K562 (cell line): ENCODE results near the gene ANKRD16. TPM values are rescaled to one million over a fixed set of nuclear protein-coding genes. Genes with fewer than 3 reads are reported as not detected.
A peak's percentile ranks its signal among the peaks of the same experiment; 100 is the strongest.

ENCODE experiments used
- ATAC-seq: fragments of 200-7000 bp; cut with Tn5 transposase; 3 replicates; pipeline ENCODE4 v1.9.1; 2020; ENCODE audit warnings: moderate library complexity
- BruUV-seq: library from RNA; stranded (reverse); fragments of 400-500 nt; replicated peaks from 2 replicates; lab custom pipeline; 2021; lab: Mats Ljungman, UMichigan
- CTCF ChIA-PET: fragments of 300-600 bp; formaldehyde crosslinking; extraction: SDS; loops from one replicate; lab custom pipeline; 2021; ENCODE audit warnings: low intra/inter-chr PET ratio; lab: Yijun Ruan, JAX
- POLR2A ChIA-PET: fragments of 300-600, 350-650 bp; sonication (Branson Sonifier 250); formaldehyde crosslinking; extraction: SDS; loops from one replicate; lab custom pipeline; 2021; ENCODE audit warnings: antibody characterized with exemption, inconsistent platforms; lab: Yijun Ruan, JAX
- DNase-seq, 4 experiments: peaks; one replicate each; pipeline versions ENCODE4 v3.0.0 to v3.0.0-alpha.2; 2011 to 2018; ENCODE audit warnings: low spot score in 3 of 4, mixed read lengths in 3 of 4; ENCODE audit errors: extremely low read depth in 1 of 4
- FAIRE-seq: peaks from 2 replicates; lab custom pipeline; 2011; peaks lifted over from hg19 to GRCh38; lab: Jason Lieb, UNC
- H2AFZ ChIP-seq: 2 replicates; pipeline ENCODE4 v1.6.0; 2011; ENCODE audit warnings: low read depth, low read length, control low read depth, inconsistent platforms
- H3K27ac ChIP-seq: fragments of 200-600 bp; 3 replicates; pipeline ENCODE4 v1.8.0; 2011; ENCODE audit warnings: low read depth, mild to moderate bottlenecking, control low read depth, inconsistent platforms, low read length, moderate library complexity, mixed read lengths; ENCODE audit errors: extremely low read depth
- H3K27me3 ChIP-seq, 2 experiments: fragments of 300-600 bp in 1 of 2; 2 replicates in 1 of 2; 3 replicates in 1 of 2; pipeline versions ENCODE4 v1.6.0 to v1.8.0; 2011; ENCODE audit warnings: inconsistent platforms in 2 of 2, low read length in 2 of 2, mild to moderate bottlenecking in 1 of 2, mixed read lengths in 1 of 2, moderate library complexity in 1 of 2; ENCODE audit not compliant: control insufficient read depth in 2 of 2, insufficient read depth in 2 of 2
- H3K36me3 ChIP-seq: fragments of 300-600 bp; 3 replicates; pipeline ENCODE4 v1.8.0; 2011; ENCODE audit warnings: mild to moderate bottlenecking, low read length, inconsistent platforms; ENCODE audit not compliant: control insufficient read depth, insufficient read depth
- H3K4me1 ChIP-seq, 2 experiments: fragments of 200-600 bp in 1 of 2; replicated peaks in 1 of 2; 2 replicates in 1 of 2; 3 replicates in 1 of 2; pipeline versions ENCODE4 v1.5.1 to v1.8.0; 2011; ENCODE audit warnings: inconsistent platforms in 2 of 2, low read length in 2 of 2, mild to moderate bottlenecking in 1 of 2, mixed read lengths in 1 of 2, moderate library complexity in 1 of 2; ENCODE audit not compliant: control insufficient read depth in 2 of 2, insufficient read depth in 2 of 2
- H3K4me2 ChIP-seq: 2 replicates; pipeline ENCODE4 v1.6.1; 2011; ENCODE audit warnings: low read length, control low read depth, inconsistent platforms, mixed read lengths; ENCODE audit not compliant: insufficient read depth
- H3K4me3 ChIP-seq: fragments of 200-600 bp; sonication (generic), shearing (Covaris generic); 2 replicates; pipeline ENCODE4 v1.5.1; 2016; ENCODE audit warnings: control low read depth, inconsistent platforms
- H3K79me2 ChIP-seq: fragments of 200-600 bp; 3 replicates; pipeline ENCODE4 v1.8.0; 2011; ENCODE audit warnings: low read length, inconsistent platforms; ENCODE audit not compliant: control insufficient read depth, insufficient read depth
- H3K9ac ChIP-seq, 2 experiments: 2 replicates each; pipeline versions ENCODE4 v1.6.0 to v1.6.1; 2011; ENCODE audit warnings: low read depth in 2 of 2, low read length in 2 of 2, control low read depth in 1 of 2, inconsistent platforms in 1 of 2, mild to moderate bottlenecking in 1 of 2, mixed read lengths in 1 of 2; ENCODE audit not compliant: insufficient read depth in 1 of 2
- H3K9me1 ChIP-seq: one replicate; pipeline ENCODE4 v1.6.0; 2011; ENCODE audit warnings: inconsistent platforms, mild to moderate bottlenecking, low read length, moderate library complexity; ENCODE audit not compliant: control insufficient read depth, insufficient read depth
- H3K9me3 ChIP-seq: replicated peaks from 2 replicates; pipeline ENCODE4 v1.5.1; 2011; ENCODE audit warnings: low read depth, low read length, inconsistent platforms; ENCODE audit not compliant: control insufficient read depth, insufficient read depth
- H4K20me1 ChIP-seq: replicated peaks from 2 replicates; pipeline ENCODE4 v1.6.1; 2011; ENCODE audit warnings: low read length, inconsistent platforms, mixed read lengths; ENCODE audit not compliant: control insufficient read depth, insufficient read depth
- EZH2 ChIP-seq: IDR thresholded peaks from 2 replicates; pipeline ENCODE4 v1.6.1; 2012; ENCODE audit warnings: low read depth, mild to moderate bottlenecking, inconsistent platforms, low read length, borderline replicate concordance
- HMG20A ChIP-seq: fragments of 450-650 bp; formaldehyde crosslinking; conservative IDR thresholded peaks from 2 replicates; pipeline ENCODE4 v1.4.0; 2020; ENCODE audit warnings: mild to moderate bottlenecking, mixed read lengths
- POLR3G ChIP-seq: IDR thresholded peaks from 2 replicates; pipeline ENCODE4 v1.6.1; 2011; ENCODE audit not compliant: insufficient read length, insufficient replicate concordance; ENCODE audit errors: extremely low read depth
- RHOXF2B ChIP-seq: fragments of 250-450 bp; sonication (Bioruptor Pico); conservative IDR thresholded peaks from 2 replicates; pipeline ENCODE4 v1.5.1; 2021
- TRIM24 ChIP-seq, 2 experiments: fragments of 450-650 bp; IDR thresholded peaks; 2 replicates each; pipeline ENCODE4 v1.6.1; 2016
- ZNF23 ChIP-seq: fragments of 250-450 bp; sonication (Bioruptor Pico); IDR thresholded peaks from 2 replicates; pipeline ENCODE4 v1.4.0; 2020; ENCODE audit warnings: mild to moderate bottlenecking
- WGBS: fragments of 100-300 bp; shearing (Covaris generic); methylation state at CpG from one replicate; pipeline ENCODE4 v1.1.6; 2016; ENCODE audit warnings: low coverage, mixed read lengths; ENCODE audit not compliant: insufficient coverage; ENCODE audit errors: missing lambda C conversion rate; 5-methylcytosine and 5-hydroxymethylcytosine counted together
- in situ Hi-C: fragments of 300-500 bp; cut with MboI; formaldehyde crosslinking; loops from 4 replicates; pipeline ENCODE4 v1.15.0; 2018; ENCODE audit warnings: inconsistent platforms, mixed read lengths
- intact Hi-C: fragments of 100-400 bp; cut with micrococcal nuclease; formaldehyde crosslinking; loops from 2 replicates; pipeline ENCODE4 v1.14.2; 2022
- polyA plus RNA-seq, 8 experiments: library from polyadenylated mRNA; depleted of rRNA in 4 of 8; stranded (reverse) in 5 of 8; unstranded in 3 of 8; fragments of >200 nt; fragmentation: Nextera tagmentation in 2 of 8; fragmentation: Illumina TruSeq in 1 of 8; extraction: Ambion mirVana in 2 of 8; extraction: Trizol in 1 of 8; gene quantifications; 2 replicates each; pipeline versions ENCODE4 v1.2.1 to v1.2.3, GENCODE V29; 2011 to 2014; ENCODE audit warnings: inconsistent platforms in 1 of 8, missing spikeins in 1 of 8
- total RNA-seq, 7 experiments: library from RNA; depleted of rRNA in 6 of 7; stranded (reverse); fragments of >200 nt in 6 of 7; fragmentation: Illumina TruSeq in 2 of 7; extraction: Trizol in 2 of 7; gene quantifications; 2 replicates each; pipeline versions ENCODE4 v1.2.1 to v1.2.3, GENCODE V29; 2011 to 2021; ENCODE audit warnings: low replicate concordance in 1 of 7
- TF ChIP-seq, protein P1 (sequence below): fragments of 450-650 bp; formaldehyde crosslinking; IDR thresholded peaks from 2 replicates; pipeline ENCODE4 v1.4.0; 2020; ENCODE audit warnings: mild to moderate bottlenecking, moderate library complexity
- TF ChIP-seq, protein P2 (sequence below), 2 experiments: fragments of 450-650 bp in 1 of 2; sonication (generic) in 1 of 2; formaldehyde crosslinking in 1 of 2; IDR thresholded peaks; 2 replicates each; pipeline versions ENCODE4 v1.7.1 to v1.9.0; 2016 to 2022; ENCODE audit warnings: inconsistent platforms in 1 of 2, mild to moderate bottlenecking in 1 of 2, missing genetic modification reagents in 1 of 2
- TF ChIP-seq, protein P3 (sequence below): fragments of 450-650 bp; IDR thresholded peaks from 2 replicates; pipeline ENCODE4 v1.6.1; 2016; ENCODE audit warnings: mild to moderate bottlenecking

ANKRD16 gene
- total and polyA plus RNA-seq, 9 of the 15 experiments (the other 6 are each of a cell fraction or from before 2014, with no cell fraction given) = 1.5 to 16.0 (median 9.5) TPM

DNA sequence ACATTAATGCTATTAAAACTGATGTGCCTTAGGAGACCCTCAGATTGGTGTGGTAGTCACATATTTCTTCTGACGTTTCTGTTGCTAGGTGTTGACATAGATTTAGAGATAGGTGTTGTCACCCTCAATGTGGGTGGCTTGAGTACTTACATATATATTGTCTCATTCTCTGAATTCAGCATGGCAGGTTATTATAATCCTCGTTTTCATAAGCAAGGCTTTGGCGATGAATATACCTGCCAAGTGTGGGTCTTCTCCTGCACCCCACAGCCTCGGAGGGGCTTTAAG lies 7.3 kb upstream of the ANKRD16 start:
- ChIA-PET CTCF (no interaction called here), POLR2A (interaction anchor here (1.3 kb wide), 2 partner anchors 84 to 227 kb away, joined by 3 to 4 read pairs; partner anchors contain the start of gene GDI2)
- Histone ChIP-seq H3K4me2 (peak overlapping the region; percentile 70), H3K4me3 (peak overlapping the region; percentile 9; the same call in 1 of the 2 replicates), H3K9me1 (peaks cover 3% of the 10 kb centered on the region), H2AFZ (no peak overlapping the region), H3K27ac (peak overlapping the region; percentile 82), H3K27me3 (no peaks in the 10 kb centered on the region), H3K4me1 (peaks cover 44 to 64% of the 10 kb centered on the region in 2 experiments), H3K36me3 (peaks cover 69% of the 10 kb centered on the region), H3K9me3 (peaks cover 3% of the 10 kb centered on the region; the same call in 1 of the 2 replicates), H3K79me2 (peaks cover 94% of the 10 kb centered on the region), H4K20me1 (peaks cover 15% of the 10 kb centered on the region; the same call in 1 of the 2 replicates), H3K9ac (peak overlapping the region; percentile 22 to 69; a peak in 2 of 4 replicates)
- 14% methylated on average over 4 of the region's 4 CpGs for WGBS
- intact Hi-C loops (no loop called here), in situ Hi-C loops (no loop called here)
- ATAC-seq (peak; percentile 9), DNase-seq (peak in 1 of 4 experiments; percentile 16), FAIRE-seq (no peak)
- BruUV-seq = no TSS peak
- no peak for TF ChIP-seq RHOXF2B
- TF ChIP-seq HMG20A (CRISPR knock-in tag) = no peak
- TF ChIP-seq, protein P1, sequence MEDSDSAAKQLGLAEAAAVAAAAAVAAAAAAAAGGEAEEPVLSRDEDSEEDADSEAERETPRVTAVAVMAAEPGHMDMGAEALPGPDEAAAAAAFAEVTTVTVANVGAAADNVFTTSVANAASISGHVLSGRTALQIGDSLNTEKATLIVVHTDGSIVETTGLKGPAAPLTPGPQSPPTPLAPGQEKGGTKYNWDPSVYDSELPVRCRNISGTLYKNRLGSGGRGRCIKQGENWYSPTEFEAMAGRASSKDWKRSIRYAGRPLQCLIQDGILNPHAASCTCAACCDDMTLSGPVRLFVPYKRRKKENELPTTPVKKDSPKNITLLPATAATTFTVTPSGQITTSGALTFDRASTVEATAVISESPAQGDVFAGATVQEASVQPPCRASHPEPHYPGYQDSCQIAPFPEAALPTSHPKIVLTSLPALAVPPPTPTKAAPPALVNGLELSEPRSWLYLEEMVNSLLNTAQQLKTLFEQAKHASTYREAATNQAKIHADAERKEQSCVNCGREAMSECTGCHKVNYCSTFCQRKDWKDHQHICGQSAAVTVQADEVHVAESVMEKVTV (CRISPR knock-in tag) = no peak
- TF ChIP-seq, protein P2, sequence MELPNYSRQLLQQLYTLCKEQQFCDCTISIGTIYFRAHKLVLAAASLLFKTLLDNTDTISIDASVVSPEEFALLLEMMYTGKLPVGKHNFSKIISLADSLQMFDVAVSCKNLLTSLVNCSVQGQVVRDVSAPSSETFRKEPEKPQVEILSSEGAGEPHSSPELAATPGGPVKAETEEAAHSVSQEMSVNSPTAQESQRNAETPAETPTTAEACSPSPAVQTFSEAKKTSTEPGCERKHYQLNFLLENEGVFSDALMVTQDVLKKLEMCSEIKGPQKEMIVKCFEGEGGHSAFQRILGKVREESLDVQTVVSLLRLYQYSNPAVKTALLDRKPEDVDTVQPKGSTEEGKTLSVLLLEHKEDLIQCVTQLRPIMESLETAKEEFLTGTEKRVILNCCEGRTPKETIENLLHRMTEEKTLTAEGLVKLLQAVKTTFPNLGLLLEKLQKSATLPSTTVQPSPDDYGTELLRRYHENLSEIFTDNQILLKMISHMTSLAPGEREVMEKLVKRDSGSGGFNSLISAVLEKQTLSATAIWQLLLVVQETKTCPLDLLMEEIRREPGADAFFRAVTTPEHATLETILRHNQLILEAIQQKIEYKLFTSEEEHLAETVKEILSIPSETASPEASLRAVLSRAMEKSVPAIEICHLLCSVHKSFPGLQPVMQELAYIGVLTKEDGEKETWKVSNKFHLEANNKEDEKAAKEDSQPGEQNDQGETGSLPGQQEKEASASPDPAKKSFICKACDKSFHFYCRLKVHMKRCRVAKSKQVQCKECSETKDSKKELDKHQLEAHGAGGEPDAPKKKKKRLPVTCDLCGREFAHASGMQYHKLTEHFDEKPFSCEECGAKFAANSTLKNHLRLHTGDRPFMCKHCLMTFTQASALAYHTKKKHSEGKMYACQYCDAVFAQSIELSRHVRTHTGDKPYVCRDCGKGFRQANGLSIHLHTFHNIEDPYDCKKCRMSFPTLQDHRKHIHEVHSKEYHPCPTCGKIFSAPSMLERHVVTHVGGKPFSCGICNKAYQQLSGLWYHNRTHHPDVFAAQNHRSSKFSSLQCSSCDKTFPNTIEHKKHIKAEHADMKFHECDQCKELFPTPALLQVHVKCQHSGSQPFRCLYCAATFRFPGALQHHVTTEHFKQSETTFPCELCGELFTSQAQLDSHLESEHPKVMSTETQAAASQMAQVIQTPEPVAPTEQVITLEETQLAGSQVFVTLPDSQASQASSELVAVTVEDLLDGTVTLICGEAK (IDR thresholded peaks at IDR 0.05) = peak; percentile 28
- TF ChIP-seq, protein P2 (CRISPR knock-in tag; IDR thresholded peaks at IDR 0.05) = no peak
- no peak for TF ChIP-seq TRIM24 (IDR thresholded peaks at IDR 0.05)
- TF ChIP-seq POLR3G = no peak
- TF ChIP-seq, protein P3, sequence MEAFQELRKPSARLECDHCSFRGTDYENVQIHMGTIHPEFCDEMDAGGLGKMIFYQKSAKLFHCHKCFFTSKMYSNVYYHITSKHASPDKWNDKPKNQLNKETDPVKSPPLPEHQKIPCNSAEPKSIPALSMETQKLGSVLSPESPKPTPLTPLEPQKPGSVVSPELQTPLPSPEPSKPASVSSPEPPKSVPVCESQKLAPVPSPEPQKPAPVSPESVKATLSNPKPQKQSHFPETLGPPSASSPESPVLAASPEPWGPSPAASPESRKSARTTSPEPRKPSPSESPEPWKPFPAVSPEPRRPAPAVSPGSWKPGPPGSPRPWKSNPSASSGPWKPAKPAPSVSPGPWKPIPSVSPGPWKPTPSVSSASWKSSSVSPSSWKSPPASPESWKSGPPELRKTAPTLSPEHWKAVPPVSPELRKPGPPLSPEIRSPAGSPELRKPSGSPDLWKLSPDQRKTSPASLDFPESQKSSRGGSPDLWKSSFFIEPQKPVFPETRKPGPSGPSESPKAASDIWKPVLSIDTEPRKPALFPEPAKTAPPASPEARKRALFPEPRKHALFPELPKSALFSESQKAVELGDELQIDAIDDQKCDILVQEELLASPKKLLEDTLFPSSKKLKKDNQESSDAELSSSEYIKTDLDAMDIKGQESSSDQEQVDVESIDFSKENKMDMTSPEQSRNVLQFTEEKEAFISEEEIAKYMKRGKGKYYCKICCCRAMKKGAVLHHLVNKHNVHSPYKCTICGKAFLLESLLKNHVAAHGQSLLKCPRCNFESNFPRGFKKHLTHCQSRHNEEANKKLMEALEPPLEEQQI = no peak
- TF ChIP-seq ZNF23 (CRISPR knock-in tag) = no peak
- no peak for TF ChIP-seq EZH2
